Body of pancreas (tissue), 4 donors: ENCODE results near the gene TUBGCP4. TPM values are rescaled to one million over a fixed set of nuclear protein-coding genes. Genes with fewer than 3 reads are reported as not detected.

Experiments used
- ATAC-seq: fragments of 150-250 bp; one replicate; pipeline ENCODE4 v1.9.1; 2016
- DNase-seq, 4 donors: peaks; one replicate each; pipeline ENCODE4 v3.0.0-alpha.2; 2019
- H3K27ac ChIP-seq, 4 donors: fragments of 200-600 bp; sonication (generic); 1 replicate in 3 of 4; 2 replicates in 1 of 4; pipeline versions ENCODE4 v1.5.1 to v1.6.1; 2016 to 2019; ENCODE audit warnings: mild to moderate bottlenecking in 1 of 4, mixed read lengths in 1 of 4, moderate library complexity in 1 of 4
- H3K27me3 ChIP-seq, 2 donors: fragments of 200-600 bp; sonication (generic); one replicate each; pipeline ENCODE4 v1.6.0; 2016; ENCODE audit warnings: mild to moderate bottlenecking in 1 of 2
- H3K36me3 ChIP-seq, 2 donors: fragments of 200-600 bp; sonication (generic); replicated peaks in 1 of 2; 2 replicates each; pipeline ENCODE4 v1.5.1; 2016; ENCODE audit warnings: low read depth in 2 of 2; ENCODE audit not compliant: insufficient read depth in 1 of 2
- H3K4me1 ChIP-seq: fragments of 200-600 bp; sonication (generic); one replicate; pipeline ENCODE4 v1.6.0; 2016
- H3K4me3 ChIP-seq, 2 donors: fragments of 200-600 bp; sonication (generic); 1 replicate in 1 of 2; 2 replicates in 1 of 2; pipeline ENCODE4 v1.5.1; 2016 to 2019
- H3K9me3 ChIP-seq, 3 donors: fragments of 200-600 bp; sonication (generic); 1 replicate in 2 of 3; 2 replicates in 1 of 3; pipeline ENCODE4 v1.5.1; 2016
- POLR2A ChIP-seq, 3 donors: fragments of 450-650 bp; IDR thresholded peaks; one replicate each; pipeline ENCODE4 v1.6.1; 2016; ENCODE audit warnings: antibody characterized with exemption in 3 of 3, mild to moderate bottlenecking in 2 of 3
- WGBS, 2 donors: methylation state at CpG; one replicate each; pipeline ENCODE4 v1.1.5; 2017; 5-methylcytosine and 5-hydroxymethylcytosine counted together
- intact Hi-C: fragments of 100-400 bp; cut with DNase I; formaldehyde crosslinking; loops from one replicate; pipeline ENCODE4 v1.15.1; 2023
- total RNA-seq, 2 donors: library from RNA; depleted of rRNA; stranded (reverse); fragments of >200 nt; gene quantifications; one replicate each; pipeline ENCODE4 v1.1.0, GENCODE V29; 2016
- TF ChIP-seq, protein P1 (sequence below), 7 experiments: fragments of 450-650 bp in 4 of 7; fragments of 200-600 bp in 3 of 7; sonication (generic) in 3 of 7; IDR thresholded peaks; one replicate each; pipeline ENCODE4 v1.5.1; 2016 to 2019; ENCODE audit warnings: antibody characterized with exemption in 7 of 7

Gene TUBGCP4
- total RNA-seq, 2 donors from 2014 or later, result 12.2 to 22.1 TPM

DNA sequence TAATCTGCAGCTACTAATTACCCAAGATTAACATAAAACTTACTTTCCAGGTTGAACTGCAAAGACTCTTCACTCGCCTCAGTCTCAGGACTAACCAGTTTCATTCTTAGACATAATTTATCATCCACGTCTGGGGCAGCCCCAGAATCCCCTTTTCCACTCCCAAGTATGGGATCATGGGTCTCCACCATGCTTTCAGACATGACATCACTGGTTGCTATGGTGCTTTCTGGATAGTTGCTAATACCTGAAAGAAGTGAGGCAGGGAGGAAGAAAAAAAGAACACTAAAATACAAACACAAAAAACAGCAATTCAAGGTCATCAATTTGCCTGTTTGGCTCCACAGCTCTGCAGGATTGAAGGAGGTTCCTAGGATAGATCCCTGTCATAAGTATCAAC, 75.4 kb downstream of the TUBGCP4 start:
- intact Hi-C loops, result no loop called here
- no peak for ATAC-seq
- Histone ChIP-seq H3K4me1 (no peaks in the 10 kb centered on the region), H3K27me3 (no peaks in the 10 kb centered on the region), H3K4me3 (no peak overlapping the region), H3K9me3 (no peaks in the 10 kb centered on the region), H3K36me3 (no peaks in the 10 kb centered on the region), H3K27ac (no peak overlapping the region)
- no peak for DNase-seq
- TF ChIP-seq, protein P1, sequence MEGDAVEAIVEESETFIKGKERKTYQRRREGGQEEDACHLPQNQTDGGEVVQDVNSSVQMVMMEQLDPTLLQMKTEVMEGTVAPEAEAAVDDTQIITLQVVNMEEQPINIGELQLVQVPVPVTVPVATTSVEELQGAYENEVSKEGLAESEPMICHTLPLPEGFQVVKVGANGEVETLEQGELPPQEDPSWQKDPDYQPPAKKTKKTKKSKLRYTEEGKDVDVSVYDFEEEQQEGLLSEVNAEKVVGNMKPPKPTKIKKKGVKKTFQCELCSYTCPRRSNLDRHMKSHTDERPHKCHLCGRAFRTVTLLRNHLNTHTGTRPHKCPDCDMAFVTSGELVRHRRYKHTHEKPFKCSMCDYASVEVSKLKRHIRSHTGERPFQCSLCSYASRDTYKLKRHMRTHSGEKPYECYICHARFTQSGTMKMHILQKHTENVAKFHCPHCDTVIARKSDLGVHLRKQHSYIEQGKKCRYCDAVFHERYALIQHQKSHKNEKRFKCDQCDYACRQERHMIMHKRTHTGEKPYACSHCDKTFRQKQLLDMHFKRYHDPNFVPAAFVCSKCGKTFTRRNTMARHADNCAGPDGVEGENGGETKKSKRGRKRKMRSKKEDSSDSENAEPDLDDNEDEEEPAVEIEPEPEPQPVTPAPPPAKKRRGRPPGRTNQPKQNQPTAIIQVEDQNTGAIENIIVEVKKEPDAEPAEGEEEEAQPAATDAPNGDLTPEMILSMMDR (IDR thresholded peaks at IDR 0.05), result no peak
- TF ChIP-seq POLR2A (IDR thresholded peaks at IDR 0.05), result no peak
- WGBS, 2 donors, result 73 to 88% methylated on average over 2 of the region's 2 CpGs

DNA sequence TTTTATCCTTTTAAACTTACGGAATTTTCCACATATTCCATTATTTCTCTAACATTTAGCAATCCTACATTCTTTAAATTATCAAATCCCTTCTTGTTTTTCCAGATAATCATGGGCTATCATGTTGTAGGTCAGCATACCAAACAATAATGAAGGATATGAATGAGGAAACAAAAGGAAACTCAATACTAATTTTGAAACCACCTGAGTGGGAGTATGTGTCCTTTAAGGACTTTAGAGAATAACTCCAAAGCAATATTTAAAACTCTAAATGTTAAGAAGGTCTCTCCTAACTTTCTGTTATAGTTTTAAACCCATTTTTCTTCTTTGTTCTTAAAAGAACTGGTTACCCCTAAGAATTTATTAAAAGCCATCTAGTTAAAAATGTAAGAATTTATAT, 79.1 kb downstream of the TUBGCP4 start:
- ATAC-seq (no peak), DNase-seq (no peak)
- Histone ChIP-seq H3K4me3 (no peak overlapping the region), H3K9me3 (no peaks in the 10 kb centered on the region), H3K27me3 (no peaks in the 10 kb centered on the region), H3K36me3 (no peaks in the 10 kb centered on the region), H3K27ac (no peak overlapping the region), H3K4me1 (no peaks in the 10 kb centered on the region)
- intact Hi-C loops, result no loop called here
- no peak for TF ChIP-seq POLR2A (IDR thresholded peaks at IDR 0.05)
- TF ChIP-seq, protein P1 (IDR thresholded peaks at IDR 0.05), result no peak
- 91 to 98% methylated on average over 1 of the region's 1 CpG for WGBS, 2 donors

Other genes starting within 250 kb of the TUBGCP4 start
- gene TMEM62, start 237.5 kb upstream of the TUBGCP4 start, total RNA-seq, result 10 to 100 TPM; 16.1 to 71.9 TPM
- 10 to 100 TPM; 15.5 to 37.1 TPM for gene CCNDBP1, start 185.7 kb upstream of the TUBGCP4 start, total RNA-seq
- not detected for gene EPB42, start 150.1 kb upstream of the TUBGCP4 start, total RNA-seq
- gene TGM5, start 104.2 kb upstream of the TUBGCP4 start, total RNA-seq, result not detected
- not detected for gene TGM7, start 68.8 kb upstream of the TUBGCP4 start, total RNA-seq
- gene LCMT2, start 40.5 kb upstream of the TUBGCP4 start, total RNA-seq, result 1 to 10 TPM; 1.3 to 3.4 TPM
- 10 to 100 TPM; 11.2 to 13.2 TPM for gene ZSCAN29, start 58 bp upstream of the TUBGCP4 start, total RNA-seq
- 10 to 100 TPM; 12.5 to 17.5 TPM for gene TP53BP1, start 122.1 kb downstream of the TUBGCP4 start, total RNA-seq
- 1 to 10 TPM; 3.1 to 4.0 TPM for gene MAP1A, start 146.5 kb downstream of the TUBGCP4 start, total RNA-seq
- gene PPIP5K1, start 219.1 kb downstream of the TUBGCP4 start, total RNA-seq, result 10 to 100 TPM; 22.1 to 27.0 TPM
- 10 to 100 TPM in 1 of 2 donors, 1 to 10 TPM in 1; 5.9 to 13.5 TPM for gene CKMT1B, start 222.9 kb downstream of the TUBGCP4 start, total RNA-seq
- under 1 TPM in 1 of 2 donors, not detected in 1; 0.66 TPM for gene STRC, start 247.7 kb downstream of the TUBGCP4 start, total RNA-seq